ENCODE results near the gene TMEM97. TPM values are rescaled to one million over a fixed set of nuclear protein-coding genes. Genes with fewer than 3 reads are reported as not detected.
A peak's percentile ranks its signal among the peaks of the same experiment; 100 is the strongest.
"Not testable (repeated sequence)": the region's sequence is repeated elsewhere in the genome, so short reads cannot be mapped to it uniquely, and the experiment has no call there.

TMEM97 gene
- 31.0 TPM for polyA plus RNA-seq
- long read RNA-seq, donor 1, transcript TMEM97-201 (3 exons, 2,568 nt): major isoform, 9 of 9 reads
- long read RNA-seq, donor 1, partial matches to known transcripts: 0 of 9 reads
- long read RNA-seq, donor 1, other reads (novel, unspliced or antisense): 0 of 9 reads
- long read RNA-seq, donor 2, transcript TMEM97-201 (3 exons, 2,568 nt): major isoform, 26 of 27 reads
- long read RNA-seq, donor 2, partial matches to known transcripts: 0 of 27 reads
- long read RNA-seq, donor 2, other reads (novel, unspliced or antisense): 0 of 27 reads
- long read RNA-seq, donor 3: 0 reads
- long read RNA-seq, donor 4, partial matches to known transcripts: 6 of 15 reads
- long read RNA-seq, donor 4, other reads (novel, unspliced or antisense): 6 of 15 reads
- long read RNA-seq, donor 5, transcript TMEM97-201 (3 exons, 2,568 nt): major isoform, 7 of 7 reads
- long read RNA-seq, donor 5, partial matches to known transcripts: 0 of 7 reads
- long read RNA-seq, donor 5, other reads (novel, unspliced or antisense): 0 of 7 reads
- long read RNA-seq, donor 6, transcript TMEM97-201 (3 exons, 2,568 nt): major isoform, 13 of 82 reads
- long read RNA-seq, donor 6, partial matches to known transcripts: 19 of 82 reads
- long read RNA-seq, donor 6, other reads (novel, unspliced or antisense): 50 of 82 reads
- long read RNA-seq, donor 7, transcript TMEM97-201 (3 exons, 2,568 nt): major isoform, 9 of 42 reads
- long read RNA-seq, donor 7, partial matches to known transcripts: 8 of 42 reads
- long read RNA-seq, donor 7, other reads (novel, unspliced or antisense): 24 of 42 reads
- long read RNA-seq, donor 8, transcript TMEM97-201 (3 exons, 2,568 nt): major isoform, 26 of 79 reads
- long read RNA-seq, donor 8, partial matches to known transcripts: 24 of 79 reads
- long read RNA-seq, donor 8, other reads (novel, unspliced or antisense): 27 of 79 reads
- long read RNA-seq, donor 9, transcript TMEM97-201 (3 exons, 2,568 nt): major isoform, 19 of 119 reads
- long read RNA-seq, donor 9, partial matches to known transcripts: 33 of 119 reads
- long read RNA-seq, donor 9, other reads (novel, unspliced or antisense): 65 of 119 reads
- long read RNA-seq, donor 10, transcript TMEM97-201 (3 exons, 2,568 nt): major isoform, 18 of 18 reads
- long read RNA-seq, donor 10, partial matches to known transcripts: 0 of 18 reads
- long read RNA-seq, donor 10, other reads (novel, unspliced or antisense): 0 of 18 reads
- long read RNA-seq, donor 11, transcript TMEM97-201 (3 exons, 2,568 nt): major isoform, 9 of 65 reads
- long read RNA-seq, donor 11, partial matches to known transcripts: 21 of 65 reads
- long read RNA-seq, donor 11, other reads (novel, unspliced or antisense): 35 of 65 reads

- Histone ChIP-seq H3K4me1 (ENCODE audit: control insufficient read depth, insufficient read depth, low read length) (peaks cover 12% of the 10 kb centered on the region), H3K27ac (ENCODE audit: low read length) (peak within 1 kb of the TSS; percentile 72), H3K9me3 (ENCODE audit: control insufficient read depth, low read depth, low read length) (no peaks in the 10 kb centered on the region), H3K4me3 (ENCODE audit: low read length) (peak within 1 kb of the TSS; percentile 59), H3K36me3 (ENCODE audit: control insufficient read depth, insufficient read depth, low read length) (no peaks in the 10 kb centered on the region), H3K27me3 (ENCODE audit: control insufficient read depth, insufficient read depth, low read length) (no peaks in the 10 kb centered on the region)
- no CpG with 5 or more reads among the region's 72 CpGs for WGBS (ENCODE audit: insufficient coverage, low lambda C conversion rate)
- peak; percentile 97 to 98 for DNase-seq
Observed at GRCh38 chr17:28318759-28319597, at the start of gene TMEM97. Gene TMEM97 (plus strand): TSS chr17:28319200. CDS start chr17:28319240, 40 bp downstream.

GRCh38 chr17:28270055-28270454, 48.9 kb upstream of the TMEM97 start:
- H3K36me3 ChIP-seq (ENCODE audit: control insufficient read depth, insufficient read depth, low read length): no peaks in the 10 kb centered on the region
- DNase-seq: peak in 1 of 2 donors; percentile 17
- H3K27ac ChIP-seq (ENCODE audit: low read length): no peak overlapping the region
- H3K9me3 ChIP-seq (ENCODE audit: control insufficient read depth, low read depth, low read length): peaks cover 6% of the 10 kb centered on the region
- no peaks in the 10 kb centered on the region for H3K27me3 ChIP-seq (ENCODE audit: control insufficient read depth, insufficient read depth, low read length)
- H3K4me3 ChIP-seq (ENCODE audit: low read length): no peak overlapping the region
- no peaks in the 10 kb centered on the region for H3K4me1 ChIP-seq (ENCODE audit: control insufficient read depth, insufficient read depth, low read length)
- no CpG with 5 or more reads among the region's 2 CpGs for WGBS (ENCODE audit: insufficient coverage, low lambda C conversion rate)

- WGBS (ENCODE audit: insufficient coverage, low lambda C conversion rate): no CpG with 5 or more reads among the region's 1 CpG
Observed at GRCh38 chr17:28270926-28271325, 48.1 kb upstream of the TMEM97 start.

GRCh38 chr17:28271431-28271830, 47.6 kb upstream of the TMEM97 start:
- no peak overlapping the region for H3K4me3 ChIP-seq (ENCODE audit: low read length)
- WGBS (ENCODE audit: insufficient coverage, low lambda C conversion rate): no CpG with 5 or more reads among the region's 3 CpGs
- H3K9me3 ChIP-seq (ENCODE audit: control insufficient read depth, low read depth, low read length): peaks cover 6% of the 10 kb centered on the region
- no peaks in the 10 kb centered on the region for H3K4me1 ChIP-seq (ENCODE audit: control insufficient read depth, insufficient read depth, low read length)
- DNase-seq: peak; percentile 48 to 65
- H3K36me3 ChIP-seq (ENCODE audit: control insufficient read depth, insufficient read depth, low read length): no peaks in the 10 kb centered on the region
- H3K27me3 ChIP-seq (ENCODE audit: control insufficient read depth, insufficient read depth, low read length): no peaks in the 10 kb centered on the region
- H3K27ac ChIP-seq (ENCODE audit: low read length): no peak overlapping the region

More at GRCh38 chr17:28270926-28271325, 48.1 kb upstream of the TMEM97 start:
- H3K4me3 ChIP-seq (ENCODE audit: low read length): no peak overlapping the region
- H3K4me1 ChIP-seq (ENCODE audit: control insufficient read depth, insufficient read depth, low read length): no peaks in the 10 kb centered on the region
- H3K36me3 ChIP-seq (ENCODE audit: control insufficient read depth, insufficient read depth, low read length): no peaks in the 10 kb centered on the region
- H3K27ac ChIP-seq (ENCODE audit: low read length): no peak overlapping the region
- DNase-seq: no peak
- H3K27me3 ChIP-seq (ENCODE audit: control insufficient read depth, insufficient read depth, low read length): no peaks in the 10 kb centered on the region
- H3K9me3 ChIP-seq (ENCODE audit: control insufficient read depth, low read depth, low read length): peaks cover 6% of the 10 kb centered on the region

GRCh38 chr17:28272166-28272565, 46.8 kb upstream of the TMEM97 start:
- no peak for DNase-seq
- H3K9me3 ChIP-seq (ENCODE audit: control insufficient read depth, low read depth, low read length): peaks cover 3% of the 10 kb centered on the region
- no peaks in the 10 kb centered on the region for H3K4me1 ChIP-seq (ENCODE audit: control insufficient read depth, insufficient read depth, low read length)
- no peaks in the 10 kb centered on the region for H3K36me3 ChIP-seq (ENCODE audit: control insufficient read depth, insufficient read depth, low read length)
- no peaks in the 10 kb centered on the region for H3K27me3 ChIP-seq (ENCODE audit: control insufficient read depth, insufficient read depth, low read length)
- H3K4me3 ChIP-seq (ENCODE audit: low read length): no peak overlapping the region
- H3K27ac ChIP-seq (ENCODE audit: low read length): no peak overlapping the region
- no CpG with 5 or more reads among the region's 2 CpGs for WGBS (ENCODE audit: insufficient coverage, low lambda C conversion rate)

- not testable (repeated sequence) for H3K9me3 ChIP-seq (ENCODE audit: control insufficient read depth, low read depth, low read length); H3K4me1 ChIP-seq (ENCODE audit: control insufficient read depth, insufficient read depth, low read length); DNase-seq; H3K27me3 ChIP-seq (ENCODE audit: control insufficient read depth, insufficient read depth, low read length); H3K4me3 ChIP-seq (ENCODE audit: low read length); H3K36me3 ChIP-seq (ENCODE audit: control insufficient read depth, insufficient read depth, low read length); H3K27ac ChIP-seq (ENCODE audit: low read length)
- no CpG with 5 or more reads among the region's 5 CpGs for WGBS (ENCODE audit: insufficient coverage, low lambda C conversion rate)
Observed at GRCh38 chr17:28273341-28273740, 45.7 kb upstream of the TMEM97 start.

GRCh38 chr17:28274591-28275265, 44.3 kb upstream of the TMEM97 start:
- Histone ChIP-seq H3K9me3 (ENCODE audit: control insufficient read depth, low read depth, low read length) (no peaks in the 10 kb centered on the region), H3K4me3 (ENCODE audit: low read length) (no peak overlapping the region), H3K36me3 (ENCODE audit: control insufficient read depth, insufficient read depth, low read length) (no peaks in the 10 kb centered on the region), H3K27ac (ENCODE audit: low read length) (no peak overlapping the region), H3K27me3 (ENCODE audit: control insufficient read depth, insufficient read depth, low read length) (no peaks in the 10 kb centered on the region), H3K4me1 (ENCODE audit: control insufficient read depth, insufficient read depth, low read length) (no peaks in the 10 kb centered on the region)
- 100% methylated on average over 2 of the region's 9 CpGs for WGBS (ENCODE audit: insufficient coverage, low lambda C conversion rate)
- no peak for DNase-seq

GRCh38 chr17:28276011-28276410, 43.0 kb upstream of the TMEM97 start:
- WGBS (ENCODE audit: insufficient coverage, low lambda C conversion rate): no CpG with 5 or more reads among the region's 6 CpGs
- H3K27me3 ChIP-seq (ENCODE audit: control insufficient read depth, insufficient read depth, low read length): no peaks in the 10 kb centered on the region
- DNase-seq: no peak
- H3K4me1 ChIP-seq (ENCODE audit: control insufficient read depth, insufficient read depth, low read length): no peaks in the 10 kb centered on the region
- H3K36me3 ChIP-seq (ENCODE audit: control insufficient read depth, insufficient read depth, low read length): no peaks in the 10 kb centered on the region
- no peak overlapping the region for H3K4me3 ChIP-seq (ENCODE audit: low read length)
- no peak overlapping the region for H3K27ac ChIP-seq (ENCODE audit: low read length)
- H3K9me3 ChIP-seq (ENCODE audit: control insufficient read depth, low read depth, low read length): no peaks in the 10 kb centered on the region

GRCh38 chr17:28279411-28279810, 39.6 kb upstream of the TMEM97 start:
- Histone ChIP-seq H3K27me3 (ENCODE audit: control insufficient read depth, insufficient read depth, low read length) (no peaks in the 10 kb centered on the region), H3K9me3 (ENCODE audit: control insufficient read depth, low read depth, low read length) (no peaks in the 10 kb centered on the region), H3K27ac (ENCODE audit: low read length) (no peak overlapping the region), H3K4me3 (ENCODE audit: low read length) (no peak overlapping the region), H3K4me1 (ENCODE audit: control insufficient read depth, insufficient read depth, low read length) (no peaks in the 10 kb centered on the region), H3K36me3 (ENCODE audit: control insufficient read depth, insufficient read depth, low read length) (no peaks in the 10 kb centered on the region)
- no peak for DNase-seq
- no CpG with 5 or more reads among the region's 6 CpGs for WGBS (ENCODE audit: insufficient coverage, low lambda C conversion rate)

All from large intestine (tissue), 12 donors.